ENCODE measurements around the gene PGGHG. TPM values are rescaled to one million over a fixed set of nuclear protein-coding genes. Genes with fewer than 3 reads are reported as not detected.

The PGGHG gene
- total and polyA plus RNA-seq, 2 of the 13 experiments (the other 11 are each of a cell fraction or from before 2014, with no cell fraction given) = 5.9 to 14.8 TPM

- TF ChIP-seq ZBTB10 (CRISPR knock-in tag; IDR thresholded peaks at IDR 0.05; ENCODE audit: borderline replicate concordance) (no peak), ZNF468 (CRISPR knock-in tag; IDR thresholded peaks at IDR 0.05) (no peak), IKZF1 (IDR thresholded peaks at IDR 0.05) (no peak), ZNF567 (CRISPR knock-in tag; IDR thresholded peaks at IDR 0.05; ENCODE audit: borderline replicate concordance) (no peak), STAG1 (CRISPR knock-in tag; IDR thresholded peaks at IDR 0.05) (peak; percentile 55), ZBTB39 (CRISPR knock-in tag; IDR thresholded peaks at IDR 0.05) (no peak), ZNF724P (CRISPR knock-in tag; IDR thresholded peaks at IDR 0.05; ENCODE audit: borderline replicate concordance) (no peak), CTCF (CRISPR knock-in tag; IDR thresholded peaks at IDR 0.05) (peak; percentile 80), ZNF569 (CRISPR knock-in tag; IDR thresholded peaks at IDR 0.05; ENCODE audit: borderline replicate concordance) (no peak), ZNF616 (CRISPR knock-in tag; IDR thresholded peaks at IDR 0.05; ENCODE audit: low read depth) (no peak), ZBTB26 (CRISPR knock-in tag; IDR thresholded peaks at IDR 0.05; ENCODE audit: borderline replicate concordance) (no peak), ZNF280B (CRISPR knock-in tag; IDR thresholded peaks at IDR 0.05; ENCODE audit: borderline replicate concordance) (no peak), ZNF331 (CRISPR knock-in tag; IDR thresholded peaks at IDR 0.05) (no peak), FOXP1 (IDR thresholded peaks at IDR 0.05) (no peak), FOXP1 (CRISPR knock-in tag; IDR thresholded peaks at IDR 0.05) (no peak), PHF21A (CRISPR knock-in tag; IDR thresholded peaks at IDR 0.05) (no peak), SP2 (CRISPR knock-in tag; IDR thresholded peaks at IDR 0.05) (no peak), USF2 (IDR thresholded peaks at IDR 0.05; ENCODE audit: low read depth, low read length) (no peak), USF2 (CRISPR knock-in tag; IDR thresholded peaks at IDR 0.05; ENCODE audit: borderline replicate concordance) (no peak)
Observed at GRCh38 chr11:250740-251299, 38.1 kb upstream of the PGGHG start (continued).
